Heart right ventricle (tissue), 16 donors: ENCODE data around the gene LDLRAD4. TPM values are rescaled to one million over a fixed set of nuclear protein-coding genes. Genes with fewer than 3 reads are reported as not detected.

Experiments
- ATAC-seq, 8 donors: fragments of 200-7000 bp; cut with Tn5 transposase; one replicate each; pipeline ENCODE4 v1.9.1; 2020; ENCODE audit warnings: mild to moderate bottlenecking in 8 of 8, moderate library complexity in 8 of 8, moderate number of reproducible peaks in 1 of 8
- DNase-seq, 2 donors: peaks; one replicate each; pipeline ENCODE4 v3.0.0-alpha.2; 2020
- H3K27ac ChIP-seq, 10 donors: fragments of 200-600 bp; sonication (generic) in 2 of 10; one replicate each; pipeline versions ENCODE4 v1.5.0 to v1.8.0; 2020 to 2022; ENCODE audit warnings: mild to moderate bottlenecking in 3 of 10
- H3K27me3 ChIP-seq, 7 donors: fragments of 200-600 bp; one replicate each; pipeline ENCODE4 v1.8.0; 2021 to 2022; ENCODE audit warnings: mild to moderate bottlenecking in 2 of 7
- H3K36me3 ChIP-seq, 9 donors: fragments of 200-600 bp; sonication (generic) in 1 of 9; one replicate each; pipeline versions ENCODE4 v1.5.0 to v1.8.0; 2020 to 2022; ENCODE audit warnings: mild to moderate bottlenecking in 2 of 9
- H3K4me1 ChIP-seq, 9 donors: fragments of 200-600 bp; sonication (generic) in 1 of 9; one replicate each; pipeline versions ENCODE4 v1.5.0 to v1.8.0; 2020 to 2022; ENCODE audit warnings: mild to moderate bottlenecking in 4 of 9
- H3K4me3 ChIP-seq, 10 donors: fragments of 200-600 bp; sonication (generic) in 2 of 10; one replicate each; pipeline versions ENCODE4 v1.5.0 to v1.8.0; 2020 to 2022; ENCODE audit warnings: mild to moderate bottlenecking in 7 of 10, moderate library complexity in 2 of 10
- H3K9me3 ChIP-seq, 11 donors: fragments of 200-600 bp in 10 of 11; sonication (generic) in 2 of 11; one replicate each; pipeline versions ENCODE4 v1.5.0 to v1.8.0; 2013 to 2022; ENCODE audit warnings: mild to moderate bottlenecking in 2 of 11, control low read depth in 1 of 11, moderate library complexity in 1 of 11
- CTCF ChIP-seq, 9 donors: fragments of 200-600 bp; sonication (generic) in 2 of 9; IDR thresholded peaks; one replicate each; pipeline versions ENCODE4 v1.5.0 to v1.8.0; 2021 to 2022; ENCODE audit warnings: antibody characterized with exemption in 9 of 9, mild to moderate bottlenecking in 5 of 9, moderate library complexity in 1 of 9
- WGBS, 2 donors: extraction: QIAGEN DNeasy Blood & Tissue Kit; methylation state at CpG; one replicate each; pipeline ENCODE4 v1.1.7; 2013; ENCODE audit warnings: inconsistent platforms in 1 of 2; 5-methylcytosine and 5-hydroxymethylcytosine counted together
- intact Hi-C, 10 donors: fragments of 100-400 bp; cut with DNase I; formaldehyde crosslinking; loops; one replicate each; pipeline versions ENCODE4 v1.11.1 to v1.14.2; 2022
- polyA plus RNA-seq, 2 donors: library from polyadenylated mRNA; stranded (reverse); fragments of 200-250 nt; gene quantifications; one replicate each; pipeline ENCODE4 v1.2.3, GENCODE V29; 2013
- total RNA-seq, 10 donors: library from RNA; stranded (reverse); fragmentation: NEBNext Ultra II Directional in 3 of 10; extraction: Animal tissue kit (Norgen Biotek cat#: 25700) in 3 of 10; gene quantifications; one replicate each; pipeline versions ENCODE4 v1.2.1 to v1.2.4, GENCODE V29; 2021 to 2023
- donor health status: Arrhythmogenic right ventricular cardiomyopathy.
- donor health status: ischemic (EF 13 %, LVEDD 7.1; RV severe dilation, severe dysfunction).
- donor health status: healthy with polysubstance abuse.
- donor health status: DM: no; HTN: yes; CAD: no.
- donor health status: DM: no; HTN: no; CAD: no.
- donor health status: ischemic (EF 25% LVEDD 6.9; RV normal size, moderate dysfunction).
- donor health status: ischemic (EF 25% LVEDD 5.7; RV mildly dilated, moderate dysfunction).
- donor health status: healthy.
- donor health status: DM: yes; HTN: yes; CAD: no.
- donor health status: Ischemic cardiomyopathy.
- donor health status: ischemic (EF 35%, LVEDD 5.7; RV mildly dilated, moderate dysfunction).
- donor health status: nonischemic (EF 11% LVEDD 7.7; RV severe dilation, severe dysfunction).
- donor health status: DM: yes; HTN: yes; CAD: no.
- donor health status: PGD.
- donor health status: ischemic (EF 29% LVEDD 5.4; RV normal size, mild dysfunction).
- donor health status: nonischemic (EF 23%, LVEDD 6.1; RV moderate dilation, normal function).

Gene LDLRAD4
- total and polyA plus RNA-seq, 12 donors: 5.4 to 74.6 (median 34.6) TPM

- 90 to 92% methylated on average over 6 of the region's 6 CpGs for WGBS, 2 donors
- DNase-seq: no peak
Observed at GRCh38 chr18:13206301-13206700, 12.3 kb upstream of the LDLRAD4 start.

DNA sequence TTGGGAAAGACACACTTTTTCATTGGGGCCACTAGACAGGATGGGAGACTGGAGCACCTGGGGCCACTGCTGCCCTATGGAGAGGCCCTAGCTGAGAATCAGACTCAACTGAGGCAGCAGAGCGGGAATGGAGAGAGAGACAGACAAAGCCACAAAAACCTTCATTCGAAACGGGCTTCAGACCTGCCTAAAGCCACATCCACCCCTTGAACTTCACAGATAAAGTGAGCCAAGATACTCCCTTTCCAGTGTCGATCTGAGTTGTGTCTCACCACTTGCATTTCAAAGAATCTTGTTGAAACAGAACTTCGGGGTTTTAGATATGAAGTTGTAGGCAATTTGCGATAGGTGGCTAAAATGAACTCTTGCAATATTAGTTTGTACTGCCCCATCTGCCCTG is 11.3 kb upstream of the LDLRAD4 start:
- no peaks in the 10 kb centered on the region for H3K36me3 ChIP-seq
- H3K9me3 ChIP-seq: peaks cover 0 to 3% (median 0%) of the 10 kb centered on the region in 11 donors
- ATAC-seq (no peak), DNase-seq (no peak)
- no peaks in the 10 kb centered on the region for H3K27me3 ChIP-seq
- TF ChIP-seq CTCF (IDR thresholded peaks at IDR 0.05): no peak
- WGBS, 2 donors: 87 to 88% methylated on average over 6 of the region's 6 CpGs
- intact Hi-C loops: loop anchor here in 2 of 10 donors (10.0 kb wide), 2 partner anchors 418 to 598 kb away; no protein-coding TSS in a partner anchor
- H3K27ac ChIP-seq: no peak overlapping the region
- H3K4me3 ChIP-seq: no peak overlapping the region
- H3K4me1 ChIP-seq: peaks cover 0 to 4% (median 0%) of the 10 kb centered on the region in 9 donors

More at GRCh38 chr18:13206301-13206700, 12.3 kb upstream of the LDLRAD4 start:
- H3K9me3 ChIP-seq: peaks cover 0 to 3% (median 0%) of the 10 kb centered on the region in 11 donors
- H3K27ac ChIP-seq: no peak overlapping the region
- TF ChIP-seq CTCF (IDR thresholded peaks at IDR 0.05): no peak
- ATAC-seq: no peak
- H3K4me1 ChIP-seq: peaks cover 0 to 4% (median 0%) of the 10 kb centered on the region in 9 donors
- no peak overlapping the region for H3K4me3 ChIP-seq
- H3K27me3 ChIP-seq: no peaks in the 10 kb centered on the region
- no peaks in the 10 kb centered on the region for H3K36me3 ChIP-seq
- intact Hi-C loops: loop anchor here in 2 of 10 donors (10.0 kb wide), 2 partner anchors 418 to 598 kb away; no protein-coding TSS in a partner anchor

- H3K4me1 ChIP-seq: peaks cover 0 to 8% (median 4%) of the 10 kb centered on the region in 9 donors
- intact Hi-C loops: loop anchor here in 5 of 10 donors (5.0 to 10.0 kb wide), 6 partner anchors 93 to 593 kb away; no protein-coding TSS in a partner anchor
- H3K27me3 ChIP-seq: peaks cover 0 to 8% (median 0%) of the 10 kb centered on the region in 7 donors
- peaks cover 0 to 3% (median 0%) of the 10 kb centered on the region in 11 donors for H3K9me3 ChIP-seq
- H3K27ac ChIP-seq: no peak overlapping the region
- 45 to 48% methylated on average over 7 of the region's 7 CpGs for WGBS, 2 donors
- H3K4me3 ChIP-seq: no peak overlapping the region
- H3K36me3 ChIP-seq: no peaks in the 10 kb centered on the region
- ATAC-seq (peak in 2 of 8 donors; percentile 22 to 36), DNase-seq (no peak)
- no peak for TF ChIP-seq CTCF (IDR thresholded peaks at IDR 0.05)
Observed at GRCh38 chr18:13211534-13211933, 7.0 kb upstream of the LDLRAD4 start.

- no peak for TF ChIP-seq CTCF (IDR thresholded peaks at IDR 0.05)
- no peaks in the 10 kb centered on the region for H3K36me3 ChIP-seq
- DNase-seq (no peak), ATAC-seq (no peak)
- peaks cover 0 to 14% (median 9%) of the 10 kb centered on the region in 9 donors for H3K4me1 ChIP-seq
- no peak overlapping the region for H3K27ac ChIP-seq
- intact Hi-C loops: loop anchor here in 5 of 10 donors (5.0 to 10.0 kb wide), 6 partner anchors 92 to 592 kb away; no protein-coding TSS in a partner anchor
- 90 to 91% methylated on average over 18 of the region's 18 CpGs for WGBS, 2 donors
- no peak overlapping the region for H3K4me3 ChIP-seq
- peaks cover 0 to 3% (median 0%) of the 10 kb centered on the region in 11 donors for H3K9me3 ChIP-seq
- H3K27me3 ChIP-seq: peaks cover 0 to 15% (median 0%) of the 10 kb centered on the region in 7 donors
Observed at GRCh38 chr18:13213036-13213795, 5.3 kb upstream of the LDLRAD4 start.
